K562 (cell line): ENCODE data around the gene PRSS1. TPM values are rescaled to one million over a fixed set of nuclear protein-coding genes. Genes with fewer than 3 reads are reported as not detected.

Experiments used
- ATAC-seq: fragments of 200-7000 bp; cut with Tn5 transposase; 3 replicates; pipeline ENCODE4 v1.9.1; 2020; ENCODE audit warnings: moderate library complexity
- BruUV-seq: library from RNA; stranded (reverse); fragments of 400-500 nt; replicated peaks from 2 replicates; lab custom pipeline; 2021; lab: Mats Ljungman, UMichigan
- CTCF ChIA-PET: fragments of 300-600 bp; formaldehyde crosslinking; extraction: SDS; loops from one replicate; lab custom pipeline; 2021; ENCODE audit warnings: low intra/inter-chr PET ratio; lab: Yijun Ruan, JAX
- POLR2A ChIA-PET: fragments of 300-600, 350-650 bp; sonication (Branson Sonifier 250); formaldehyde crosslinking; extraction: SDS; loops from one replicate; lab custom pipeline; 2021; ENCODE audit warnings: antibody characterized with exemption, inconsistent platforms; lab: Yijun Ruan, JAX
- DNase-seq, 4 experiments: peaks; one replicate each; pipeline versions ENCODE4 v3.0.0 to v3.0.0-alpha.2; 2011 to 2018; ENCODE audit warnings: low spot score in 3 of 4, mixed read lengths in 3 of 4; ENCODE audit errors: extremely low read depth in 1 of 4
- FAIRE-seq: peaks from 2 replicates; lab custom pipeline; 2011; peaks lifted over from hg19 to GRCh38; lab: Jason Lieb, UNC
- H2AFZ ChIP-seq: 2 replicates; pipeline ENCODE4 v1.6.0; 2011; ENCODE audit warnings: low read depth, low read length, control low read depth, inconsistent platforms
- H3K27ac ChIP-seq: fragments of 200-600 bp; 3 replicates; pipeline ENCODE4 v1.8.0; 2011; ENCODE audit warnings: low read depth, mild to moderate bottlenecking, control low read depth, inconsistent platforms, low read length, moderate library complexity, mixed read lengths; ENCODE audit errors: extremely low read depth
- H3K27me3 ChIP-seq, 2 experiments: fragments of 300-600 bp in 1 of 2; 2 replicates in 1 of 2; 3 replicates in 1 of 2; pipeline versions ENCODE4 v1.6.0 to v1.8.0; 2011; ENCODE audit warnings: inconsistent platforms in 2 of 2, low read length in 2 of 2, mild to moderate bottlenecking in 1 of 2, mixed read lengths in 1 of 2, moderate library complexity in 1 of 2; ENCODE audit not compliant: control insufficient read depth in 2 of 2, insufficient read depth in 2 of 2
- H3K36me3 ChIP-seq: fragments of 300-600 bp; 3 replicates; pipeline ENCODE4 v1.8.0; 2011; ENCODE audit warnings: mild to moderate bottlenecking, low read length, inconsistent platforms; ENCODE audit not compliant: control insufficient read depth, insufficient read depth
- H3K4me1 ChIP-seq, 2 experiments: fragments of 200-600 bp in 1 of 2; replicated peaks in 1 of 2; 2 replicates in 1 of 2; 3 replicates in 1 of 2; pipeline versions ENCODE4 v1.5.1 to v1.8.0; 2011; ENCODE audit warnings: inconsistent platforms in 2 of 2, low read length in 2 of 2, mild to moderate bottlenecking in 1 of 2, mixed read lengths in 1 of 2, moderate library complexity in 1 of 2; ENCODE audit not compliant: control insufficient read depth in 2 of 2, insufficient read depth in 2 of 2
- H3K4me2 ChIP-seq: 2 replicates; pipeline ENCODE4 v1.6.1; 2011; ENCODE audit warnings: low read length, control low read depth, inconsistent platforms, mixed read lengths; ENCODE audit not compliant: insufficient read depth
- H3K4me3 ChIP-seq: fragments of 200-600 bp; sonication (generic), shearing (Covaris generic); 2 replicates; pipeline ENCODE4 v1.5.1; 2016; ENCODE audit warnings: control low read depth, inconsistent platforms
- H3K79me2 ChIP-seq: fragments of 200-600 bp; 3 replicates; pipeline ENCODE4 v1.8.0; 2011; ENCODE audit warnings: low read length, inconsistent platforms; ENCODE audit not compliant: control insufficient read depth, insufficient read depth
- H3K9ac ChIP-seq, 2 experiments: 2 replicates each; pipeline versions ENCODE4 v1.6.0 to v1.6.1; 2011; ENCODE audit warnings: low read depth in 2 of 2, low read length in 2 of 2, control low read depth in 1 of 2, inconsistent platforms in 1 of 2, mild to moderate bottlenecking in 1 of 2, mixed read lengths in 1 of 2; ENCODE audit not compliant: insufficient read depth in 1 of 2
- H3K9me1 ChIP-seq: one replicate; pipeline ENCODE4 v1.6.0; 2011; ENCODE audit warnings: inconsistent platforms, mild to moderate bottlenecking, low read length, moderate library complexity; ENCODE audit not compliant: control insufficient read depth, insufficient read depth
- H3K9me3 ChIP-seq: replicated peaks from 2 replicates; pipeline ENCODE4 v1.5.1; 2011; ENCODE audit warnings: low read depth, low read length, inconsistent platforms; ENCODE audit not compliant: control insufficient read depth, insufficient read depth
- H4K20me1 ChIP-seq: replicated peaks from 2 replicates; pipeline ENCODE4 v1.6.1; 2011; ENCODE audit warnings: low read length, inconsistent platforms, mixed read lengths; ENCODE audit not compliant: control insufficient read depth, insufficient read depth
- CBFA2T2 ChIP-seq: fragments of 450-650 bp; conservative IDR thresholded peaks from 2 replicates; pipeline ENCODE4 v1.6.1; 2017; ENCODE audit warnings: mild to moderate bottlenecking
- CBFA2T3 ChIP-seq: fragments of 450-650 bp; IDR thresholded peaks from 2 replicates; pipeline ENCODE4 v1.6.1; 2017
- CEBPG ChIP-seq, 3 experiments: fragments of 200-800 bp in 1 of 3; sonication (Bioruptor generic) in 1 of 3; sonication (generic) in 1 of 3; formaldehyde crosslinking in 1 of 3; IDR thresholded peaks in 2 of 3; conservative IDR thresholded peaks in 1 of 3; 2 replicates each; pipeline versions ENCODE4 v1.6.1 to v1.8.0; 2016 to 2022; ENCODE audit warnings: missing compliant biosample characterization in 2 of 3, missing genetic modification characterization in 2 of 3, mild to moderate bottlenecking in 1 of 3, missing genetic modification reagents in 1 of 3
- CREB1 ChIP-seq, 2 experiments: sonication (generic) in 1 of 2; formaldehyde crosslinking in 1 of 2; IDR thresholded peaks; 2 replicates each; pipeline versions ENCODE4 v1.6.1 to v1.8.0; 2012 to 2022; ENCODE audit warnings: inconsistent platforms in 1 of 2, mild to moderate bottlenecking in 1 of 2, missing genetic modification reagents in 1 of 2, moderate library complexity in 1 of 2
- FOSL1 ChIP-seq: fragments of 200-800 bp; sonication (Bioruptor generic); conservative IDR thresholded peaks from 2 replicates; pipeline ENCODE4 v1.6.1; 2016; ENCODE audit warnings: missing genetic modification characterization, missing compliant biosample characterization
- ZC3H4 ChIP-seq: sonication (generic); formaldehyde crosslinking; IDR thresholded peaks from 2 replicates; pipeline ENCODE4 v1.9.0; 2021; ENCODE audit warnings: missing genetic modification reagents, borderline replicate concordance
- ZNF217 ChIP-seq: sonication (generic); formaldehyde crosslinking; IDR thresholded peaks from 2 replicates; pipeline ENCODE4 v1.8.0; 2022; ENCODE audit warnings: mild to moderate bottlenecking, missing genetic modification reagents
- ZNF589 ChIP-seq: fragments of 200-800 bp; sonication (Bioruptor generic); IDR thresholded peaks from 2 replicates; pipeline ENCODE4 v1.6.1; 2016; ENCODE audit warnings: low read depth, missing genetic modification characterization, missing compliant biosample characterization
- WGBS: fragments of 100-300 bp; shearing (Covaris generic); methylation state at CpG from one replicate; pipeline ENCODE4 v1.1.6; 2016; ENCODE audit warnings: low coverage, mixed read lengths; ENCODE audit not compliant: insufficient coverage; ENCODE audit errors: missing lambda C conversion rate; 5-methylcytosine and 5-hydroxymethylcytosine counted together
- in situ Hi-C: fragments of 300-500 bp; cut with MboI; formaldehyde crosslinking; loops from 4 replicates; pipeline ENCODE4 v1.15.0; 2018; ENCODE audit warnings: inconsistent platforms, mixed read lengths
- intact Hi-C: fragments of 100-400 bp; cut with micrococcal nuclease; formaldehyde crosslinking; loops from 2 replicates; pipeline ENCODE4 v1.14.2; 2022
- polyA plus RNA-seq, 8 experiments: library from polyadenylated mRNA; depleted of rRNA in 4 of 8; stranded (reverse) in 5 of 8; unstranded in 3 of 8; fragments of >200 nt; fragmentation: Nextera tagmentation in 2 of 8; fragmentation: Illumina TruSeq in 1 of 8; extraction: Ambion mirVana in 2 of 8; extraction: Trizol in 1 of 8; gene quantifications; 2 replicates each; pipeline versions ENCODE4 v1.2.1 to v1.2.3, GENCODE V29; 2011 to 2014; ENCODE audit warnings: inconsistent platforms in 1 of 8, missing spikeins in 1 of 8
- total RNA-seq, 7 experiments: library from RNA; depleted of rRNA in 6 of 7; stranded (reverse); fragments of >200 nt in 6 of 7; fragmentation: Illumina TruSeq in 2 of 7; extraction: Trizol in 2 of 7; gene quantifications; 2 replicates each; pipeline versions ENCODE4 v1.2.1 to v1.2.3, GENCODE V29; 2011 to 2021; ENCODE audit warnings: low replicate concordance in 1 of 7
- TF ChIP-seq, protein P1 (sequence below): fragments of 450-650 bp; IDR thresholded peaks from 2 replicates; pipeline ENCODE4 v1.7.1; 2018; ENCODE audit warnings: mild to moderate bottlenecking, low read depth; ENCODE audit not compliant: partially characterized antibody
- TF ChIP-seq, protein P2 (sequence below), 3 experiments: fragments of 200-800 bp in 1 of 3; fragments of 250-450 bp in 1 of 3; fragments of 450-650 bp in 1 of 3; sonication (Bioruptor Pico) in 1 of 3; sonication (Bioruptor generic) in 1 of 3; formaldehyde crosslinking in 1 of 3; IDR thresholded peaks; 2 replicates each; pipeline versions ENCODE4 v1.6.1 to v1.8.0; 2016 to 2022; ENCODE audit warnings: mild to moderate bottlenecking in 2 of 3, missing genetic modification characterization in 2 of 3, missing compliant biosample characterization in 1 of 3, moderate library complexity in 1 of 3
- TF ChIP-seq, protein P3 (sequence below): sonication (generic); formaldehyde crosslinking; IDR thresholded peaks from 2 replicates; pipeline ENCODE4 v1.8.0; 2022; ENCODE audit warnings: mild to moderate bottlenecking, missing genetic modification reagents

PRSS1 gene
- total and polyA plus RNA-seq, 9 of the 15 experiments (the other 6 are each of a cell fraction or from before 2014, with no cell fraction given) = 0.07 to 6.6 (median 0.20) TPM; not detected in 6

DNA sequence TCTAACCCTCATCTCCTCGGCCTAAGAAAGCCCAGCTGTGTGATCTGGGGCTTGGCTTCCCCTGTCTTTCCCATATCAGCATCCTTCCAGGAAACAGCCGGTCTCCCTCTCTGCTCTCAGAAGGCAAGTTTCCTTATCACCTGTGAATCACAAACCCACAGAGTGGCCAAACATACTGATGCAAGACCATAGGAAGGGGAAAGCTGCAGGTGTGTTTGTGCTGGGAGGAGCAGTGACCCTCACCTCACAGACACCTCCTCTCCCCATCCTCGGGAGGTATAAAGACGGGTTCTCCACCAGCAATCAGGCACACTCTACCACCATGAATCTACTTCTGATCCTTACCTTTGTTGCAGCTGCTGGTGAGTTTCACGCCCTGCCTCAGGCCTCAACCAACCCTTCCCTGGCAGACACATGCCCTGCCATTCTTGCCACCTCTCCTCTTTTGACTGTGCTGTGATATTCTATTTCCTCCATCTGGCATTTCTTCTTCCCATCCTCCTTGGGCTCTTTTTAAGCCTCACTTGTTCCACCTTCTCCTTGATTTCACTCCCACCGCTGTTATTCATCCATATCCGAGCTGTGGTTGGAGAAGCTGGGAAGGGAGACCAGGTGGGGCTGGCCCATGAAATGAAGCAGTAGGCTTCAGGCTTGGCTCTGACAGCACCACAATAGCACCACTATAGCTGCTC is 21.5 kb downstream of the PRSS1 start, which contains the start of gene PRSS2:
Gene PRSS2, plus strand, starts transcription at position 310 of the 692 bp plus-strand sequence. Its CDS starts 13 bp downstream, at position 323.
- H3K27me3 ChIP-seq = peaks cover 0 to 31% of the 10 kb centered on the region in 2 experiments; a peak in 4 of 5 replicates
- no peak for DNase-seq
- 1% methylated on average over 7 of the region's 7 CpGs for WGBS
- BruUV-seq = no TSS peak
- intact Hi-C loops (no loop called here), in situ Hi-C loops (no loop called here)
- H3K4me1 ChIP-seq = no peaks in the 10 kb centered on the region
- H3K27ac ChIP-seq = no peak within 1 kb of the TSS
- no peak; the same call in 2 of the 3 replicates for ATAC-seq
- no peak for FAIRE-seq
- H3K9me1 ChIP-seq = no peaks in the 10 kb centered on the region
- no peak within 1 kb of the TSS for H2AFZ ChIP-seq
- H3K4me3 ChIP-seq = no peak within 1 kb of the TSS
- no peaks in the 10 kb centered on the region for H3K36me3 ChIP-seq
- no peaks in the 10 kb centered on the region; the same call in 1 of the 2 replicates for H4K20me1 ChIP-seq
- H3K79me2 ChIP-seq = no peaks in the 10 kb centered on the region
- ChIA-PET POLR2A (interaction anchor here (1.0 to 1.1 kb wide), 2 partner anchors 9 to 11 kb away, joined by 3 to 4 read pairs; no protein-coding TSS in a partner anchor), CTCF (interaction anchor here (0.9 kb wide), 1 partner anchor 13 kb away, joined by 9 read pairs; no protein-coding TSS in a partner anchor)
- H3K4me2 ChIP-seq = no peak within 1 kb of the TSS
- H3K9ac ChIP-seq = no peak within 1 kb of the TSS
- H3K9me3 ChIP-seq = no peaks in the 10 kb centered on the region
- TF ChIP-seq, protein P1, sequence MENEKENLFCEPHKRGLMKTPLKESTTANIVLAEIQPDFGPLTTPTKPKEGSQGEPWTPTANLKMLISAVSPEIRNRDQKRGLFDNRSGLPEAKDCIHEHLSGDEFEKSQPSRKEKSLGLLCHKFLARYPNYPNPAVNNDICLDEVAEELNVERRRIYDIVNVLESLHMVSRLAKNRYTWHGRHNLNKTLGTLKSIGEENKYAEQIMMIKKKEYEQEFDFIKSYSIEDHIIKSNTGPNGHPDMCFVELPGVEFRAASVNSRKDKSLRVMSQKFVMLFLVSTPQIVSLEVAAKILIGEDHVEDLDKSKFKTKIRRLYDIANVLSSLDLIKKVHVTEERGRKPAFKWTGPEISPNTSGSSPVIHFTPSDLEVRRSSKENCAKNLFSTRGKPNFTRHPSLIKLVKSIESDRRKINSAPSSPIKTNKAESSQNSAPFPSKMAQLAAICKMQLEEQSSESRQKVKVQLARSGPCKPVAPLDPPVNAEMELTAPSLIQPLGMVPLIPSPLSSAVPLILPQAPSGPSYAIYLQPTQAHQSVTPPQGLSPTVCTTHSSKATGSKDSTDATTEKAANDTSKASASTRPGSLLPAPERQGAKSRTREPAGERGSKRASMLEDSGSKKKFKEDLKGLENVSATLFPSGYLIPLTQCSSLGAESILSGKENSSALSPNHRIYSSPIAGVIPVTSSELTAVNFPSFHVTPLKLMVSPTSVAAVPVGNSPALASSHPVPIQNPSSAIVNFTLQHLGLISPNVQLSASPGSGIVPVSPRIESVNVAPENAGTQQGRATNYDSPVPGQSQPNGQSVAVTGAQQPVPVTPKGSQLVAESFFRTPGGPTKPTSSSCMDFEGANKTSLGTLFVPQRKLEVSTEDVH = no peak
- TF ChIP-seq CEBPG (CRISPR knock-in tag; IDR thresholded peaks at IDR 0.05) = peak; percentile 69; the same call in 1 of the 2 replicates
- peak in 1 of 2 experiments; percentile 59; a peak in 1 of 4 replicates for TF ChIP-seq CEBPG (tag; conservative IDR thresholded peaks at IDR 0.05 in 1 of 2, IDR thresholded peaks at IDR 0.05 in 1 of 2)
- TF ChIP-seq FOSL1 (tag) = peak; percentile 68
- TF ChIP-seq CBFA2T2 = peak; percentile 62
- TF ChIP-seq, protein P2, sequence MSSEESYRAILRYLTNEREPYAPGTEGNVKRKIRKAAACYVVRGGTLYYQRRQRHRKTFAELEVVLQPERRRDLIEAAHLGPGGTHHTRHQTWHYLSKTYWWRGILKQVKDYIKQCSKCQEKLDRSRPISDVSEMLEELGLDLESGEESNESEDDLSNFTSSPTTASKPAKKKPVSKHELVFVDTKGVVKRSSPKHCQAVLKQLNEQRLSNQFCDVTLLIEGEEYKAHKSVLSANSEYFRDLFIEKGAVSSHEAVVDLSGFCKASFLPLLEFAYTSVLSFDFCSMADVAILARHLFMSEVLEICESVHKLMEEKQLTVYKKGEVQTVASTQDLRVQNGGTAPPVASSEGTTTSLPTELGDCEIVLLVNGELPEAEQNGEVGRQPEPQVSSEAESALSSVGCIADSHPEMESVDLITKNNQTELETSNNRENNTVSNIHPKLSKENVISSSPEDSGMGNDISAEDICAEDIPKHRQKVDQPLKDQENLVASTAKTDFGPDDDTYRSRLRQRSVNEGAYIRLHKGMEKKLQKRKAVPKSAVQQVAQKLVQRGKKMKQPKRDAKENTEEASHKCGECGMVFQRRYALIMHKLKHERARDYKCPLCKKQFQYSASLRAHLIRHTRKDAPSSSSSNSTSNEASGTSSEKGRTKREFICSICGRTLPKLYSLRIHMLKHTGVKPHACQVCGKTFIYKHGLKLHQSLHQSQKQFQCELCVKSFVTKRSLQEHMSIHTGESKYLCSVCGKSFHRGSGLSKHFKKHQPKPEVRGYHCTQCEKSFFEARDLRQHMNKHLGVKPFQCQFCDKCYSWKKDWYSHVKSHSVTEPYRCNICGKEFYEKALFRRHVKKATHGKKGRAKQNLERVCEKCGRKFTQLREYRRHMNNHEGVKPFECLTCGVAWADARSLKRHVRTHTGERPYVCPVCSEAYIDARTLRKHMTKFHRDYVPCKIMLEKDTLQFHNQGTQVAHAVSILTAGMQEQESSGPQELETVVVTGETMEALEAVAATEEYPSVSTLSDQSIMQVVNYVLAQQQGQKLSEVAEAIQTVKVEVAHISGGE (CRISPR knock-in tag; IDR thresholded peaks at IDR 0.05) = no peak
- TF ChIP-seq ZC3H4 = no peak
- TF ChIP-seq CREB1 (IDR thresholded peaks at IDR 0.05) = no peak
- TF ChIP-seq CREB1 (CRISPR knock-in tag; IDR thresholded peaks at IDR 0.05) = peak; percentile 15; the same call in 1 of the 2 replicates
- peak; percentile 50; the same call in 1 of the 2 replicates for TF ChIP-seq CBFA2T3
- TF ChIP-seq ZNF217 = no peak
- TF ChIP-seq, protein P3, sequence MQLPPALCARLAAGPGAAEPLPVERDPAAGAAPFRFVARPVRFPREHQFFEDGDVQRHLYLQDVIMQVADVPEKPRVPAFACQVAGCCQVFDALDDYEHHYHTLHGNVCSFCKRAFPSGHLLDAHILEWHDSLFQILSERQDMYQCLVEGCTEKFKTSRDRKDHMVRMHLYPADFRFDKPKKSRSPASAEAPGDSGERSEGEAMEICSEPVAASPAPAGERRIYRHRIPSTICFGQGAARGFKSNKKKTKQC (CRISPR knock-in tag) = 0 out of 2 replicates have a peak, but pooled peaks have one; percentile 24
- TF ChIP-seq ZNF589 (CRISPR knock-in tag) = 0 out of 2 replicates have a peak, but pooled peaks have one; percentile 39
